Right lobe of liver (tissue), 4 donors: Measurements from ENCODE around the gene CYTH4.

ENCODE experiments used
- CTCF ChIP-seq, 4 donors: fragments of 200-600 bp in 3 of 4; fragments of 450-650 bp in 1 of 4; IDR thresholded peaks; one replicate each; pipeline versions ENCODE4 v1.5.1 to v1.8.0; 2016 to 2022; ENCODE audit warnings: antibody characterized with exemption in 4 of 4, mild to moderate bottlenecking in 2 of 4
- POLR2A ChIP-seq: fragments of 450-650 bp; IDR thresholded peaks from one replicate; pipeline ENCODE4 v1.6.1; 2017; ENCODE audit warnings: antibody characterized with exemption, mild to moderate bottlenecking
- donor health status: DM: no; HTN: no; CAD: no.
- donor health status: DM: no; HTN: no; CAD: no.
- donor health status: DM: no; HTN: yes; CAD: no.

- TF ChIP-seq CTCF (IDR thresholded peaks at IDR 0.05) (no peak), POLR2A (no peak)
These were observed 22.0 kb upstream of the CYTH4 start for GRCh38 chr22:37260155-37260795.
